Nephron (organoid): Measurements from ENCODE around the gene FUS.
A peak's percentile ranks its signal among the peaks of the same experiment; 100 is the strongest.

Source experiments
- H3K27ac Mint-ChIP-seq, 3 experiments: 2 replicates each; pipeline ENCODE4 v1.8.0; 2020; ENCODE audit warnings: mixed read lengths in 3 of 3, mild to moderate bottlenecking in 2 of 3, moderate library complexity in 1 of 3
- H3K27me3 Mint-ChIP-seq: 2 replicates; pipeline ENCODE4 v1.8.0; 2021; ENCODE audit warnings: low read depth, mild to moderate bottlenecking, moderate library complexity, mixed read lengths
- H3K36me3 Mint-ChIP-seq: 2 replicates; pipeline ENCODE4 v1.8.0; 2020; ENCODE audit warnings: low read depth, mixed read lengths
- H3K4me1 Mint-ChIP-seq: 2 replicates; pipeline ENCODE4 v1.8.0; 2020; ENCODE audit warnings: mixed read lengths
- H3K4me3 Mint-ChIP-seq, 3 experiments: 2 replicates each; pipeline ENCODE4 v1.8.0; 2020; ENCODE audit warnings: mild to moderate bottlenecking in 3 of 3, mixed read lengths in 3 of 3, moderate library complexity in 2 of 3
- H3K9me3 Mint-ChIP-seq: 2 replicates; pipeline ENCODE4 v1.8.0; 2020; ENCODE audit warnings: mixed read lengths
- TF ChIP-seq, protein P1 (sequence below), 3 experiments: fragments of 200-600 bp; sonication (generic); IDR thresholded peaks; one replicate each; pipeline ENCODE4 v1.5.0; 2021; ENCODE audit warnings: antibody characterized with exemption in 3 of 3; ENCODE audit not compliant: unreplicated experiment in 3 of 3

FUS gene

DNA sequence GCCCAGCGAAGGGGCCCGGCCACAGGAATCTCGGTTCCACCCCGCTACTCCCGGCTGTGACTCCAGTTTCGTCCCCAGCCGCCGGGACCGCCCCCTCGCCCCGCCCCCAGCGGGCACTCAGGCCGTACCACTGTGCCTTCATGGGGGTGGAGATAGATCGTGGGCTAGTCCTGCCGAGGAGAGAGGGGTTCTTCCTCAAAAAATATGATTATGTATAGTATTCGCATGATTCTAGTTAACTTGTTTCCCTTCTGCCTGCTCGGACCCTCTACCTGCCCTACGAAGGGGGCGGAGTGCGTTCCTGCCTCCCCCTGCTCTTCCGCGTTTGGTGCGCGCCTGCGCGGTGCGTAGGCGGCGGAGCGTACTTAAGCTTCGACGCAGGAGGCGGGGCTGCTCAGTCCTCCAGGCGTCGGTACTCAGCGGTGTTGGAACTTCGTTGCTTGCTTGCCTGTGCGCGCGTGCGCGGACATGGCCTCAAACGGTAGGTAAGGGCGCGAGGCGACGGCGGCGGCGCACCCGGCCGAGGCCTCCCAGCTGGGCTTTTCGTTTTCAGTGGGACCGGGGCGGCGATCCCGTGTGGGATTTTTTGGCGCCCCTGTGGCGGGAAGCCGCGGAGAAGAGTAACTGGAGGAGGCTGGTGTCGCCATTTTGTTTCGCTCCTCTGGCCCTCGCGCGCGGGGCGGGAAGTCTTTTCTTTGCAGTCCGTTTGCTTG lies at the start of gene FUS:
TSS of gene FUS (plus strand) at position 393 of the 713 bp plus-strand sequence. CDS start at position 469, 76 bp downstream.
- Mint-ChIP-seq H3K36me3 (peaks cover 34% of the 10 kb centered on the region), H3K9me3 (no peaks in the 10 kb centered on the region), H3K27ac (peak within 1 kb of the TSS; percentile 100), H3K4me3 (peak within 1 kb of the TSS; percentile 94 to 95 (median 95)), H3K27me3 (no peaks in the 10 kb centered on the region), H3K4me1 (peaks cover 30% of the 10 kb centered on the region)
- TF ChIP-seq, protein P1, sequence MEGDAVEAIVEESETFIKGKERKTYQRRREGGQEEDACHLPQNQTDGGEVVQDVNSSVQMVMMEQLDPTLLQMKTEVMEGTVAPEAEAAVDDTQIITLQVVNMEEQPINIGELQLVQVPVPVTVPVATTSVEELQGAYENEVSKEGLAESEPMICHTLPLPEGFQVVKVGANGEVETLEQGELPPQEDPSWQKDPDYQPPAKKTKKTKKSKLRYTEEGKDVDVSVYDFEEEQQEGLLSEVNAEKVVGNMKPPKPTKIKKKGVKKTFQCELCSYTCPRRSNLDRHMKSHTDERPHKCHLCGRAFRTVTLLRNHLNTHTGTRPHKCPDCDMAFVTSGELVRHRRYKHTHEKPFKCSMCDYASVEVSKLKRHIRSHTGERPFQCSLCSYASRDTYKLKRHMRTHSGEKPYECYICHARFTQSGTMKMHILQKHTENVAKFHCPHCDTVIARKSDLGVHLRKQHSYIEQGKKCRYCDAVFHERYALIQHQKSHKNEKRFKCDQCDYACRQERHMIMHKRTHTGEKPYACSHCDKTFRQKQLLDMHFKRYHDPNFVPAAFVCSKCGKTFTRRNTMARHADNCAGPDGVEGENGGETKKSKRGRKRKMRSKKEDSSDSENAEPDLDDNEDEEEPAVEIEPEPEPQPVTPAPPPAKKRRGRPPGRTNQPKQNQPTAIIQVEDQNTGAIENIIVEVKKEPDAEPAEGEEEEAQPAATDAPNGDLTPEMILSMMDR (IDR thresholded peaks at IDR 0.05; ENCODE audit: unreplicated experiment in 3 of 3): no peak

DNA sequence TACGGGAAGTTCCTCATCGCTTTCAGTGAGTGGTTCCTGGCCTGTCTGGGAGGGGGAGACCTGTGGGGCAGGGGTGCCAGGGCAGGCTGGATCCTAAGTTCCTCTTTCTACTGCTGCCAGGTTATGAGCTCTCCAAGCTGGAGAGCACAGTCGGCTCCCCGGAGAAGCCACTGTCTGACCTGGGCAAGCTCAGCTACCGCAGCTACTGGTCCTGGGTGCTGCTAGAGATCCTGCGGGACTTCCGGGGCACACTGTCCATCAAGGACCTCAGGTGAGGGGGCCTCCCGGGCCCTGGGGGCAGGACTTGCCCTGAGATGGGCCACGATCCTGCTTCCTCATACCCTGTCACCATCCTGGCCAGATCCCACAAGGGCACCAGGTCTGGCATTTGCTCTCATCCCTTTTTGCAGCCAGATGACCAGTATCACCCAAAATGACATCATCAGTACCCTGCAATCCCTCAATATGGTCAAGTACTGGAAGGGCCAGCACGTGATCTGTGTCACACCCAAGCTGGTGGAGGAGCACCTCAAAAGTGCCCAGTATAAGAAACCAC lies 49.5 kb upstream of the FUS start:
- H3K36me3 Mint-ChIP-seq: peaks cover 26% of the 10 kb centered on the region
- H3K9me3 Mint-ChIP-seq: no peaks in the 10 kb centered on the region
- no peaks in the 10 kb centered on the region for H3K27me3 Mint-ChIP-seq
- TF ChIP-seq, protein P1 (IDR thresholded peaks at IDR 0.05; ENCODE audit: unreplicated experiment in 3 of 3): no peak
- H3K4me1 Mint-ChIP-seq: peaks cover 8% of the 10 kb centered on the region
- peak overlapping the region; percentile 77 to 89 (median 78) for H3K27ac Mint-ChIP-seq
- H3K4me3 Mint-ChIP-seq: no peak overlapping the region

DNA sequence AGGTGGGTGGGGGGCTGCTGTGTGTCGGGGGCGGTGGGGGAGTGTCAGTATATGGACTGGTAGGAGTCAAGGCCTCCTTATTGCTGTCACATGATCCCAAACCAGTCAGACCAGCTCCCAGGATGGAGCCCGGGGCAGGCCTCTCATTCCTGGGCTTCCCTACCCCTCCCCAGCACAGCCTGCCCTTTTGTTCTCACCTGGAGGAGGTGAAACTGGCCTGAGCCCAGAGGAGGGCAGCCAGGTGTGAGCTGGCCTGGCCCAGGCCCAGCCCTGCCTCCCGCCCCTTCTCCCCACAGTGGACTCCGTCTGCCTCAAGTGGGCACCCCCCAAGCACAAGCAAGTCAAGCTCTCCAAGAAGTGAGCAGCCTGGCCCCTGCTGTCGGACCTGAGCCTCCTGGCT lies 49.0 kb upstream of the FUS start:
- H3K27me3 Mint-ChIP-seq: no peaks in the 10 kb centered on the region
- H3K4me3 Mint-ChIP-seq: peak overlapping the region in 1 of 3 experiments; percentile 25
- H3K4me1 Mint-ChIP-seq: peaks cover 12% of the 10 kb centered on the region
- peaks cover 26% of the 10 kb centered on the region for H3K36me3 Mint-ChIP-seq
- no peaks in the 10 kb centered on the region for H3K9me3 Mint-ChIP-seq
- peak overlapping the region; percentile 77 to 89 (median 78) for H3K27ac Mint-ChIP-seq
- TF ChIP-seq, protein P1 (IDR thresholded peaks at IDR 0.05; ENCODE audit: unreplicated experiment in 3 of 3): no peak

DNA sequence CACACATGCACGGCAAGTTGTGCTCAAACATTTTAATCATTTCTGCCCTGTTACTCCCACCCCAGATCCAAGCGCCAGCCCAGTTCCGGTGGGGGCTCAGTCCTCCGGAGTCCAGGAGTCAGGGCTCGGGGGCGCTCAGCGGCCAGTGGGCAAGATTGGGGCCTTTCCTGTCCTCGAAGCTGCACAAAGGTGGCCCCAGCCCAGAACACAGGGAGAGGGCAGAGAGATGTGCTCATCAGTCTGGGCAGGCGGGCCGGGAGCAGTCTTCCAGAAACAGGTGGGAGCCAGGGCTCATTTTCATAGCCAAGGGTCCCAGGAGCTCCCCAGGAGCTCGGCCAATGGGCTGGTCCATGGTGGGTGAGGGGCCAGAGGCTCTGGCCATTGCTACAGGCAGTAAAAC lies 48.5 kb upstream of the FUS start:
- H3K4me3 Mint-ChIP-seq: peak overlapping the region in 1 of 3 experiments; percentile 25
- no peaks in the 10 kb centered on the region for H3K9me3 Mint-ChIP-seq
- peaks cover 16% of the 10 kb centered on the region for H3K4me1 Mint-ChIP-seq
- peak overlapping the region in 2 of 3 experiments; percentile 77 to 89 for H3K27ac Mint-ChIP-seq
- H3K27me3 Mint-ChIP-seq: no peaks in the 10 kb centered on the region
- H3K36me3 Mint-ChIP-seq: peaks cover 21% of the 10 kb centered on the region
- TF ChIP-seq, protein P1 (IDR thresholded peaks at IDR 0.05; ENCODE audit: unreplicated experiment in 3 of 3): no peak

DNA sequence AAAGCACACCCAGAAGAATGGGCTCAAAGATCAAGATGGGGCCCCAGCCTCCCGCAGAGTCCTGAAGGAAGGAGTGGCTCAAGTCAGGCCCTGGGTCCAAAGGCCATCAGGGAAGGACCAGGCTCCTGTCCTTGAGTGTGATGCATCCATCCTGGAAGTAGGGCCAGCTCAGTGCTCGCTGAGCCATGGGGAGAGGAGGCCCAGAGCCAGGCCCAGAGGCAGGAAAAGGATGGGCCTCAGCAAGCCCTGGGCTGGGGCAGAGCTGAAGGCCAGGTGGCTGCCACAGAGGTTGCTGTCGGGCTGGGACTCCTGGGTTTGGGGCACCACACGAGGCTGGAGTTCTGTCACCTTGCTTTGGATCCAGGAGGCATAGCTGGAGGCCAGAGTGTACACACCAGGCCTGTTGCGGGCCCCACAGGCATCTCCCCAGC lies 48.1 kb upstream of the FUS start:
- Mint-ChIP-seq H3K36me3 (peaks cover 21% of the 10 kb centered on the region), H3K4me1 (peaks cover 16% of the 10 kb centered on the region), H3K27ac (peak overlapping the region in 1 of 3 experiments; percentile 89), H3K9me3 (no peaks in the 10 kb centered on the region), H3K27me3 (no peaks in the 10 kb centered on the region), H3K4me3 (no peak overlapping the region)
- TF ChIP-seq, protein P1 (IDR thresholded peaks at IDR 0.05; ENCODE audit: unreplicated experiment in 3 of 3): no peak
